Liver (tissue), 9 donors: ENCODE results near the gene MTHFD2. TPM values are rescaled to one million over a fixed set of nuclear protein-coding genes. Genes with fewer than 3 reads are reported as not detected.

Source experiments
- DNase-seq: peaks from one replicate; pipeline ENCODE4 v3.0.0-alpha.2; 2017; ENCODE audit warnings: low spot score
- H3K27ac ChIP-seq, 2 donors: one replicate each; pipeline ENCODE4 v1.7.0; 2013; ENCODE audit warnings: inconsistent platforms in 2 of 2, low read length in 2 of 2, control low read depth in 1 of 2, low read depth in 1 of 2, mild to moderate bottlenecking in 1 of 2
- H3K27me3 ChIP-seq, 4 donors: one replicate each; pipeline versions ENCODE4 v1.6.1 to v1.7.0; 2013; ENCODE audit warnings: low read length in 3 of 4, inconsistent platforms in 1 of 4, mild to moderate bottlenecking in 1 of 4, moderate library complexity in 1 of 4; ENCODE audit not compliant: control insufficient read depth in 4 of 4, insufficient read depth in 4 of 4
- H3K36me3 ChIP-seq, 4 donors: one replicate each; pipeline versions ENCODE4 v1.6.1 to v1.7.0; 2013; ENCODE audit warnings: low read length in 3 of 4, mild to moderate bottlenecking in 3 of 4, low read depth in 1 of 4, moderate library complexity in 1 of 4; ENCODE audit not compliant: control insufficient read depth in 4 of 4, insufficient read depth in 3 of 4
- H3K4me1 ChIP-seq, 4 donors: one replicate each; pipeline versions ENCODE4 v1.6.1 to v1.7.0; 2013; ENCODE audit warnings: low read length in 3 of 4, mild to moderate bottlenecking in 3 of 4, moderate library complexity in 1 of 4; ENCODE audit not compliant: control insufficient read depth in 4 of 4, insufficient read depth in 4 of 4
- H3K4me3 ChIP-seq, 3 donors: one replicate each; pipeline versions ENCODE4 v1.6.1 to v1.7.0; 2013; ENCODE audit warnings: low read length in 3 of 3, control low read depth in 1 of 3, low read depth in 1 of 3, mild to moderate bottlenecking in 1 of 3
- H3K9ac ChIP-seq, 2 donors: one replicate each; pipeline ENCODE4 v1.7.0; 2013; ENCODE audit warnings: low read length in 2 of 2, mild to moderate bottlenecking in 2 of 2, moderate library complexity in 2 of 2, control low read depth in 1 of 2, low read depth in 1 of 2
- H3K9me3 ChIP-seq, 4 donors: one replicate each; pipeline versions ENCODE4 v1.6.1 to v1.7.0; 2013; ENCODE audit warnings: low read length in 3 of 4; ENCODE audit not compliant: control insufficient read depth in 4 of 4
- ATF3 ChIP-seq: IDR thresholded peaks from 2 replicates; pipeline ENCODE4 v1.6.1; 2016; ENCODE audit warnings: antibody characterized with exemption
- EGR1 ChIP-seq, 2 donors: IDR thresholded peaks; 2 replicates each; pipeline ENCODE4 v1.6.1; 2016 to 2018; ENCODE audit warnings: antibody characterized with exemption in 2 of 2, low read depth in 2 of 2
- FOXA1 ChIP-seq: IDR thresholded peaks from 2 replicates; pipeline ENCODE4 v1.6.1; 2016; ENCODE audit warnings: antibody characterized with exemption
- GABPA ChIP-seq, 2 donors: IDR thresholded peaks in 1 of 2; conservative IDR thresholded peaks in 1 of 2; 2 replicates each; pipeline ENCODE4 v1.6.1; 2016; ENCODE audit warnings: antibody characterized with exemption in 2 of 2, mild to moderate bottlenecking in 1 of 2, moderate library complexity in 1 of 2
- HNF4A ChIP-seq, 2 donors: conservative IDR thresholded peaks; 2 replicates each; pipeline ENCODE4 v1.6.1; 2016; ENCODE audit warnings: antibody characterized with exemption in 2 of 2, mild to moderate bottlenecking in 2 of 2
- HNF4G ChIP-seq: IDR thresholded peaks from 2 replicates; pipeline ENCODE4 v1.6.1; 2016; ENCODE audit warnings: antibody characterized with exemption
- JUND ChIP-seq, 2 donors: IDR thresholded peaks; 2 replicates each; pipeline ENCODE4 v1.6.1; 2016; ENCODE audit warnings: antibody characterized with exemption in 2 of 2
- MAX ChIP-seq: IDR thresholded peaks from 2 replicates; pipeline ENCODE4 v1.6.1; 2016; ENCODE audit warnings: antibody characterized with exemption
- NR2F2 ChIP-seq: IDR thresholded peaks from 2 replicates; pipeline ENCODE4 v1.6.1; 2016; ENCODE audit warnings: antibody characterized with exemption
- RAD21 ChIP-seq, 2 donors: IDR thresholded peaks; 2 replicates each; pipeline ENCODE4 v1.6.1; 2016; ENCODE audit warnings: antibody characterized with exemption in 2 of 2, mild to moderate bottlenecking in 2 of 2
- REST ChIP-seq: IDR thresholded peaks from 2 replicates; pipeline ENCODE4 v1.6.1; 2016; ENCODE audit warnings: antibody characterized with exemption, mild to moderate bottlenecking
- SP1 ChIP-seq: IDR thresholded peaks from 2 replicates; pipeline ENCODE4 v1.6.1; 2018; ENCODE audit warnings: antibody characterized with exemption, mild to moderate bottlenecking
- TAF1 ChIP-seq: conservative IDR thresholded peaks from 2 replicates; pipeline ENCODE4 v1.6.1; 2016; ENCODE audit warnings: antibody characterized with exemption, mild to moderate bottlenecking
- YY1 ChIP-seq: IDR thresholded peaks from 2 replicates; pipeline ENCODE4 v1.6.1; 2016; ENCODE audit warnings: antibody characterized with exemption, mild to moderate bottlenecking
- ZBTB33 ChIP-seq: IDR thresholded peaks from 2 replicates; pipeline ENCODE4 v1.6.1; 2016; ENCODE audit warnings: antibody characterized with exemption
- WGBS: extraction: QIAGEN DNeasy Blood & Tissue Kit; methylation state at CpG from one replicate; pipeline ENCODE4 v1.1.7; 2013; 5-methylcytosine and 5-hydroxymethylcytosine counted together
- polyA plus RNA-seq, 2 donors: library from polyadenylated mRNA; stranded (reverse) in 1 of 2; unstranded in 1 of 2; fragments of 200-250 nt in 1 of 2; fragments of >200 nt in 1 of 2; fragmentation: Nextera tagmentation in 1 of 2; extraction: Ambion mirVana in 1 of 2; gene quantifications; one replicate each; pipeline versions ENCODE4 v1.2.1 to v1.2.3, GENCODE V29; 2013 to 2015
- total RNA-seq, 2 donors: library from RNA; depleted of rRNA; stranded (reverse); fragments of >200 nt; gene quantifications; one replicate each; pipeline ENCODE4 v1.2.3, GENCODE V29; 2014
- TF ChIP-seq, protein P1 (sequence below): fragments of 150-350 bp; IDR thresholded peaks from 2 replicates; pipeline ENCODE4 v1.5.1; 2017; ENCODE audit warnings: improper control_type of control experiment, low read depth, low read length; ENCODE audit not compliant: missing input control
- donor health status: healthy.
- donor health status: healthy.
- donor health status: healthy.
- donor health status: healthy.
- donor health status: healthy.

MTHFD2 gene
- total and polyA plus RNA-seq, 4 donors: 1.6 to 27.5 (median 2.8) TPM

DNA sequence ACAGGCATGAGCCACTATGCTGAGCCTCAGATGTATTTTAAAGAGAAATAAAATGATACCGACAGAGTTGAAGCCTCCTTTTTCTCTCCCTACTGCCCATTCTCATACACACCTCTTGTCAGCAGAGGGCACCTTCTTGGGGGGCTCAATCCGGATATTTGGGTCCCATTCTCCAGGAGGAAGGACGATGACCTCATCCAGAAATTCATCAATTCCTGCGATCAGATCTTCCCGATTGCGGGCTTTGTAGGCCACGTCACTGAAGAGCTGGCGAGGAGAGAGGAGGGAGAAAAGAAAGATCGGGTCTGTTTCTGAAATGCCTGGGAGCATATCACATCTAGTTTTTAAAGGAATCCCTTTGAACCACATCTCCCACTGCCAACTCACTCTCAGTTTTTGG is 54.4 kb downstream of the MTHFD2 start:
- Histone ChIP-seq H3K27ac (no peak overlapping the region), H3K27me3 (no peaks in the 10 kb centered on the region), H3K9me3 (no peaks in the 10 kb centered on the region), H3K9ac (no peak overlapping the region), H3K36me3 (no peaks in the 10 kb centered on the region), H3K4me1 (no peaks in the 10 kb centered on the region), H3K4me3 (no peak overlapping the region)
- DNase-seq: no peak
- TF ChIP-seq GABPA (IDR thresholded peaks at IDR 0.05 in 1 of 2, conservative IDR thresholded peaks at IDR 0.05 in 1 of 2): no peak
- TF ChIP-seq, protein P1, sequence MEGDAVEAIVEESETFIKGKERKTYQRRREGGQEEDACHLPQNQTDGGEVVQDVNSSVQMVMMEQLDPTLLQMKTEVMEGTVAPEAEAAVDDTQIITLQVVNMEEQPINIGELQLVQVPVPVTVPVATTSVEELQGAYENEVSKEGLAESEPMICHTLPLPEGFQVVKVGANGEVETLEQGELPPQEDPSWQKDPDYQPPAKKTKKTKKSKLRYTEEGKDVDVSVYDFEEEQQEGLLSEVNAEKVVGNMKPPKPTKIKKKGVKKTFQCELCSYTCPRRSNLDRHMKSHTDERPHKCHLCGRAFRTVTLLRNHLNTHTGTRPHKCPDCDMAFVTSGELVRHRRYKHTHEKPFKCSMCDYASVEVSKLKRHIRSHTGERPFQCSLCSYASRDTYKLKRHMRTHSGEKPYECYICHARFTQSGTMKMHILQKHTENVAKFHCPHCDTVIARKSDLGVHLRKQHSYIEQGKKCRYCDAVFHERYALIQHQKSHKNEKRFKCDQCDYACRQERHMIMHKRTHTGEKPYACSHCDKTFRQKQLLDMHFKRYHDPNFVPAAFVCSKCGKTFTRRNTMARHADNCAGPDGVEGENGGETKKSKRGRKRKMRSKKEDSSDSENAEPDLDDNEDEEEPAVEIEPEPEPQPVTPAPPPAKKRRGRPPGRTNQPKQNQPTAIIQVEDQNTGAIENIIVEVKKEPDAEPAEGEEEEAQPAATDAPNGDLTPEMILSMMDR: no peak
- no peak for TF ChIP-seq HNF4A (conservative IDR thresholded peaks at IDR 0.05)
- TF ChIP-seq RAD21 (IDR thresholded peaks at IDR 0.05): no peak
- no peak for TF ChIP-seq MAX
- TF ChIP-seq TAF1: no peak
- no peak for TF ChIP-seq YY1
- no peak for TF ChIP-seq FOXA1
- TF ChIP-seq SP1: no peak
- TF ChIP-seq EGR1 (IDR thresholded peaks at IDR 0.05; ENCODE audit: low read depth in 2 of 2): no peak
- no peak for TF ChIP-seq NR2F2
- TF ChIP-seq HNF4G: no peak
- TF ChIP-seq REST: no peak
- no peak for TF ChIP-seq ATF3
- no peak for TF ChIP-seq JUND (IDR thresholded peaks at IDR 0.05)
- 84% methylated on average over 9 of the region's 9 CpGs for WGBS

GRCh38 chr2:74253306-74253970 is 55.0 kb downstream of the MTHFD2 start:
- WGBS: 85% methylated on average over 7 of the region's 7 CpGs
- TF ChIP-seq SP1 (no peak), RAD21 (IDR thresholded peaks at IDR 0.05) (no peak), ATF3 (no peak), ZBTB33 (no peak), GABPA (IDR thresholded peaks at IDR 0.05 in 1 of 2, conservative IDR thresholded peaks at IDR 0.05 in 1 of 2) (no peak)
- Histone ChIP-seq H3K4me3 (no peak overlapping the region), H3K36me3 (no peaks in the 10 kb centered on the region), H3K27ac (no peak overlapping the region), H3K9me3 (no peaks in the 10 kb centered on the region), H3K4me1 (no peaks in the 10 kb centered on the region), H3K9ac (no peak overlapping the region), H3K27me3 (no peaks in the 10 kb centered on the region)
- DNase-seq: no peak
